Activated naive CD4-positive, alpha-beta T cell treated with anti-CD3 and anti-CD28 coated beads, Interleukin-2, amount 50 U/mL, for 16 hours (primary cell): Measurements from ENCODE around the gene ME3.
A peak's percentile ranks its signal among the peaks of the same experiment; 100 is the strongest.

Experiments used
- DNase-seq: peaks from one replicate; pipeline ENCODE4 v3.0.0-alpha.2; 2020

ME3 gene

DNA sequence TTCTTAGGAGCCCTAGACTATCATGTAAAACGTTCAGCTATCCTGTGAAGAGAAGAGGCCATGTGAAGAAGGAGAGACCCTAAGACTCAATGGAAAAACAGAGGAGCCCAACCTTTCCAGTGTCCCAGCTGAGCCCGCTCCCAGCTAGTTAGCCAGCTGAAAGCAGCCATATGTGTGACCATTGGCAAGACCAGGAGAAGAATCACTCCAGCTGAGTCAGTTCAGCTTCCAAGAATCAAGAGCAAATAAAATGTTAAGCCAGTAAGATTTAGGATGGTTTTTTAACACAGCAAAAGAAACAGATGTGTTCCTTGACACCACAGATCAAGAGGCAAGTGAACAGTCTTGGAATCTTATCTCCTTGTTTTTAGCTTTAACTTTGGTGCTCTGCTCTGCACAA, 189.7 kb downstream of the ME3 start:
- no peak for DNase-seq

DNA sequence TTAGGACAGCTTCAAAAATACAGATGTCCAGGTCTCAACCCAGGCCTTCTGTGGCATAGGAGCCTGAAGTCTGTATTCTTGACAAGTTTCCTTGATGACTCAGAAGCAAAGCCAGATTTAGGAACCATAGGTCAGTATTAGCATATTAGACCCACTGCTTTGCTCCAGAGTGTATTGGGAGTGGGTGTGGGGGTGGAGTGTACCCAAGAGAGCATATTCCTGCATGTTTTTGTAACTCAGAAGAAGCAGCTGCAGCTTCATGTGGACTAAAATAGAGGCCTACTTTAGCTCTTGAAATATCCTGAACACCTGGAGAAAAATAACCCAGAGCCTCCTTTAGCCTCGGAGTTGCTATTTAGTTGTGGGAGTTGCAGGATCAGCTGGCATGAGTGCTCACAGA, 191.0 kb downstream of the ME3 start:
- DNase-seq, result no peak

DNA sequence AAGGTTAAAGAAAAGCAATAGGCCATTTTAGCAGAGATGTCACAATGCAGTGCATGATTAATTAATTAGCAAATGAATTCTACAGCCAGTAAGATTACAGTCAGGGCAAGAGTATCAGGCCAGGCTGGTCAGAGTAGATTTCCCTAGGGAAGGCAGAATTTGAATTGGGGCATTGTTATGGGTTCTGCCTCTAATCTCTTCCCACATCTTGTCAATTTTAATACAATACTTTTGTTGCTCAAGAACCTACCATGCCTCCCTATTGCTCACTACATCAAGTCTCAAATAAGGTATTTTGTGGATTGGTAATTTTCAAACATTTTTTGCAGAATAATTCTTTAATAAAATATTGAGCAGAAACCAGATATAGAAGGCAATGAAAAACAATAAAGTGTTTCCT, 194.1 kb downstream of the ME3 start:
- DNase-seq, result no peak

DNA sequence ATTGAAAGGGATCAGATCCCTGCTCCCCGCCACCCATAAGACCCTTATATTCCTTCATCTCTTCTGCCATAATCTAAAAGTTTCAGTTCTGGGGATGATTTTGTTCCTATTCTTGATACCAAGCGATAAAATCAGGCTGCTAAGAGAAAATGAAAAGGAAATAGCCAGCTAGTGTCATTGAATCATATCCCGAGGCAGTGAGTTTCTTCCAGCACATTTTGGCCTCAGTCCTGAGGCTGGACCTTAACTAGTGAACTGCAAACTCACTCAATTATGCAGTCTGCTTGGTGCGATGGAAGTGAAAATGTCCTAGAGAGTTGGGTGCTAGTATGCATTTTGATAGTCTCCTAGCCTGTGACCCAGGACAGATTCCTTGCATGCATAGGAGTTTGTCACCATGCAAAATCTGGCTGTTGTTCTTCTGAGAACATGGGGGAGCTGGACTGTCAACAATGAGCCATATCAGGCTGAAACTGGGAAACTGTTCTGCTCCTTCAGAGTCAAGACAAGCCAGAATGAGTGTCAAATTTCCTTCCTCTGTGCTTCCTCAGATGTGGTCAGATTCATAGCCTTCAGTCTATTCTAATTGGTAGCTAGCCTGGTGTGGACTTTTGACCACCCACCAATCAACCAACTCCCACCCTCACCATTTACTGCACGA, 194.8 kb downstream of the ME3 start:
- DNase-seq, result no peak

DNA sequence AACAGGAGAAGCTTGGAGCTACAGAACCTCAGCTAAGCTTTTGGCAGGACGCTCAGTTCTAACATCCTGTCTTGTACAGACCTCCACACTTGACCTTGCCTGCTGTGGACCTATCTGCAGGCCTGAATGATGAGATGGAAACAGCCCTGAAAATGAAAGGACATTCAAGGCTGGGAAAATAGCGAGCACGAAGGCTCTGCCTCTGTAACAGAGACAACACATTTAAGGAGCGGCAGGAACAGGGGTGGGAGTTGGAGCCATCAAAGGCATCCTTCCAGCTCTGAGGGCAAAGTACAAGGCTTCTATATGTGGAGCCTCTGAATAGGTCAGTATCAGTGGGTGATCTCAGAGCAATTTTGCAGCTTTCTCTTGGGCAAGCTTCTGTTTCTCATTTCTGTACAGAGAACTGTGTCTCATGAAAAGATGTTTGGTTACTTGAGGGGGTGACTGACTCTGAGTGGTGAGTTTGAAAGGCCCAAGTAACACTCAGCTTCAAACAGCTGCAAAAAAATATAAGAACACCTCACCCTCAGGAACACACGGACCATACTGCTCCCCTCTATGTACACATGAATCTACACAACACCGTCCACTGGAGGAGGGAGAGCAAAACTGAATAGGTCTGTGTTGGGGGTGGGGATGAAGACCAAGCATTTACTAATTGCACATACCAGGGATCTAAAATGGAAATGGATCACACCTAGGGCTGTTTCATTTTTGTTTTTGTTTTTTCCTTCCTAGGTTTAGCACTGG, 196.1 kb downstream of the ME3 start:
- no peak for DNase-seq

DNA sequence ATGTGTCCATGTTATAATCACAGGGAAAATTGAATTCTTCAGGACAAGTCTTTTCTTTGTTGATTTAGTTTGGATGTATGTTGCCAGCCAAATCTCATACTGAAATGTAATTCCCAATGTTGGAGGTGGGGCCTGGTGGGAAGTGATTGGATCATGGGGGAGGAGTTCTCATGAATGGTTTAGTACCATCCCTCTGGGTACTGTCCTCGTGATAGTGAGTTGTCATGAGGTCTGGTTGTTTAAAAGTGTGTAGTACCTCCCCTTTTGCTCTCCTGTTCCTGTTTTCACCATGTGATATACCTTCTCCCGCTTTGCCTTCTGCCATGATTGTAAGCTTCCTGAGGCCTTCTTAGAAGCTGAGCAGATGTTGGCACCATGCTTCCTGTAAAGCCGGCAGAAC, 197.4 kb downstream of the ME3 start:
- no peak for DNase-seq

DNA sequence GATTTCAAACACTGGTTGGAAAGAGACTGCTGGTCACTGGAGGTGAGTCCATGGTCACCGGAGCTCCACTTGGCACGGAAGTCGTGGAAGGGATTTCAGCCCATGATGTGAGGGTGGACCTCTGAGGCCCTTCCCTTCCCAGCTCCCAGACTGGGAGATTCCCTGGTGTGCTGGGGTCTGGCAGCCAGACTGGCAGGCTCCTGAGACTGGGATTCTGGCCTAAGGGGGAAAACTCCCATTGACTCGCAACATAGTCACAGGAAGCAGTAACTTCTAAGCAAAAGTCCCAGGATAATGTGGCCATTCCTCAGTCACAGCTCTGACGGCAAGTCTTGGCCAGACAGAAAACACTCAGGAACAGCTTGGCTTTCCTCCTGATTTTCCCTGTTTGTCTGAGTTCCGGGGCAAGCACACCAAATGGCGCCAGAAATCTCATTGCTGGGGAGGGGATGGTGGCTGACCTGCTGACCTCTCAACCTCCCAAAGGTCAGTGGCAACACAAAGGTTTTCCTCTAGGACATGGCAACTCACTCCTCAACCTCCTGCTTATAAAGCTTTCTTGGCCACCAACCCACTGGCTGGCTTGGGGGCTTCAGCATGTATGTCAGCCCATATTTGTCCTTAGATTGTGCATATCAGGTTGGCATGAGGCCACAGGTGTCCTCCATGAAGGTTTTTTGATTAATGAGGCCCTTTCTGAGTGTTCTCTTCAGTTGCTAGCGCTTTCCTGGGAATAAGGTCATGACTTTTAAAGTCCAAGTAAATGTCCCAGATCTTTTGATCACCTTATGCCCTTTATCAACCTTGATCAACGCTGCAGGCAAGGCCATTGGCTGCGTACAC, 198.2 kb downstream of the ME3 start:
- no peak for DNase-seq

DNA sequence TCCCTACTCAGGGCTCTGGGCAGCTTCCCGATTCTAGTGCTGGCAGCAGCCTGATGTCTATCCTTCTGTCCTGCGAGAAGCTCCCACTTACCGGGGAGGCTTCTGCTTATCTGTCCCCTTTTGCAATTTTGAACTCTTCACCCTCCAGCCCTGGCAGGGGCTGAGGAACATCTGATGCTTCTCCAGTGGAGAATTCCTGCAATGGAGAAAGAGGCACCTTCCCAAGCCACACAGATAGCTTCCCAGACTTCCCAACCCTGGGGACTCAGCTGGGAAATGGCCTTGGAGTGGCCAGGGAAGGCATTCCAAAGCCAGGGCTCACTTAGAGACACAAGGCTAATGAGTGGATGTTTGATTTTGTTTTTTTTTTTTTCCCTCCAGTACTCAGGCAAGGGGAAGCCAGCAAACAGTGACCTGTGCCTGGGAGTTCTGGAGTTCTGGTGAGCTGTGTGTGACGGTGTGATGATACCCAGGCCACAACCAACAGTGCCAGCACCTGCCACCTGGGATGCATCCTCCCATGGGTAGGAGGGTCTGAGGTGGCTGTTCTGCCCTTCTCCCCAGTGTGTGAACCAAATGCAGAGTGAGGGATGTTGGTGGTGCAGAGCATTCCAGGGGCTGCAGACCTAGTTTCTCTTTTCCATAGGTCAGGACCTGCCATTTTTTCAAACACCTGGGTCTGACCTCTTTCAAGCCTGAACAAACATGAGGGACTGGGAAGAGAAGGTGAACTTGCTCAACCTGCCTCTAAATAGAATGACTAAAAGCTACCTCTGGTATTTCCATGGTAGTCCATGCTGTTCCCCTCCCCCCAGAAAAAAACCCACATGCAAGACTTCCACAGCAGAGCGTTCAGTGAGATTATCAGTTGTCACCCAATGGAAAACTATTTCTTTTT, 202.7 kb downstream of the ME3 start:
- no peak for DNase-seq

DNA sequence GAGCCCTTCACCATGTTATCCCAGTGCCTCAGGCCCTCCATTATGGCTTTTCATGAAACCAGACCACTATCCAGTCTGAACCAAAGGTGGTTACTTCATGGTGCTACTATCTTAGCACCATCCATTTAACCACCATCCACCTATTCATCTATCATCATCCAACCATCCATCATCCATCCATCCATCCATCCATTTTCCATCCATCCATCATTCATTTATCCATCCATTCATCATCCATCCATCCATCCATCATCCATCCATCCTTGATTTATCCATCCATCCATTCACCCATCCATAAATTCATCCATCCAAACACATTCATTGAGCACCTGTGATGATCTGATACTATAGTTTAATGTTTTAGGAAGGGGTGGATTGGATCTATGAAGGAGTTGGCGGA, 204.2 kb downstream of the ME3 start:
- no peak for DNase-seq

DNA sequence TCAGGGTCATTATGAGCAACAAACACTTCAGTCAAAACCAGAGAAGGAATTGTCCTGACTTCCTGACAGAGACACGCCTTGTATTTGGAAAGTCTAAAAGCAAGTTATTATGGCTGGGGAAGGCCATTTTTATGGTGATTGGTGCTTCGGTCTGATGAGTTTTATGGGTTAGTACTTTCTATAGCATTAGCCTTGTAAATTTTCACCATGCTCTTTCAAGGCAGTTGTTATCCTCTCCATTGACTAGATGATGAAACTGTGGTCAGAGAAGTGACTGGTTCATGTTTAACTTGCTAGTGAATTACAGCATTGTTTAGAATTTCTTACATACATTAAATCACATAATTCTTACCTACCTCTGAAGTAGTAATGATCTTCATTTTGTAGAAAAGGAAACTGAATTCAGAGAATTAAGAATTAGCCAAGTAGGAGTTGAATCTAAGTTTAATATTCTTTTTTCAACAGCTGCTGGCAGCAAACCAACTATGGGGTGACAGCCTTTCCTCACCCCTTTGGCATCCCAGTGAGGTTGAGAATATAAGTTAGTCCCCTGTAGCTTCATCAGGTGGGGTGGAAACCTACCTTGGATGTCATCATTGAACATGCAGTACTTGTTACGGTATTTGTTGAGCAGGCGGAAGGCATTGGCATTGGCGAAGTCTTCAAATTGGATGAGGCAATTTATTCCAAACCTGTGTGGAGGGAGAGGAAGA, 207.8 kb downstream of the ME3 start:
- DNase-seq, result no peak

DNA sequence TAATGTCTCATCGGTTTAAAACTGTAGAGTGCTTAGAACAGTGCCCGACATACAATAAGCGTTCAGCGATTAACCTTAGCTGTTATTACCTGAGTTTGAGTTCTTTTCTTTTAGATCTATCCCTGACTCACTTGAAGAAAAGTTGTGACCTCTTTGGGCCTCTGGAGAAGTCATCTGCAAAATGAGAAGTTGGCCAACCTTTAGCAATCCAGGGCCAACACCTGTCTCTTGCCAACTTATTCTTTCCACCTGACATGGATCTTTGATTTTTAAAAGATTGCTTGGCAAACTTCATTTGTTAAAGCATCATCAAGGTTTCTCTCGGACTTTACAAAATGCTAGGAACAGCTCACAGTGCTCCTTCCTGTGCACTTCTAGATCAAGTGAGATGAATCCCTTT, 208.5 kb downstream of the ME3 start:
- DNase-seq, result no peak

DNA sequence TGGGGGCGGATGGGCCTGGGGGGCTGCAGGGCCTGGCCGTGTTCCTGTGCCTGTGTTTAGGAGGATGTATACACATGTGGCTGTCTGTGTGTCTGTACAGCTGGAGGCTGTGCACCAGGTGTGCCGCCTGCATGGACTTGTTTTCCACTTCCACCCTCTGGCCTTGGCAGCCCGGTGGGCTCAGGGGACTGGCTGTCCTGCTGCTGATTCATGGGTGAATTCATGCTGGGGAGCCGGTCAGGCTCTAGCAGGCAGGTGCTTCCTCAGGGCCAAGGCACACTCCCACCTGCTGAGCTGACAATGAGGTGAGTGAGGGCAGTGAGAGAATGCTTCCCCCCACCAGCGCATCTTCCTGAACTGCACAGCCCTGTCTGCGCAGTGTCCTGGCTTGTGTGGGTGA, 209.3 kb downstream of the ME3 start:
- DNase-seq, result no peak

DNA sequence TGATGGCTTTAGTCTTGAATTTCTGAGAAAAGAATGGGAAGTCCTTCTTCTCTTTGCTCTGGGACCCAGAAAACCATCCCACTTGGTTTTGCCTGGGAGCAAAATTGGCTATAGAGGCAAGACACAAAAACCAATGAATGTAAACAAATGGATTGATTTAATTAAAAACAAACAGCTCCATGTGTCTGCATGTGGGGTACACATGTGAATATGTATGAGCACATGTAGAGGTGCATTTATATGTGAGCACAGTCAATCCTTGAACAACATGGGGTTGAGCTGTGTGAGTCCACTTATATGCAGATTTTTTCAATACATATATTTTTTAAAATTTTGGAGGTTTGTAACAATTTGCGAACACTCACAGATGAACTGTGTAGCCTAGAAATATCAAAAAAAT, 210.5 kb downstream of the ME3 start:
- DNase-seq, result no peak

DNA sequence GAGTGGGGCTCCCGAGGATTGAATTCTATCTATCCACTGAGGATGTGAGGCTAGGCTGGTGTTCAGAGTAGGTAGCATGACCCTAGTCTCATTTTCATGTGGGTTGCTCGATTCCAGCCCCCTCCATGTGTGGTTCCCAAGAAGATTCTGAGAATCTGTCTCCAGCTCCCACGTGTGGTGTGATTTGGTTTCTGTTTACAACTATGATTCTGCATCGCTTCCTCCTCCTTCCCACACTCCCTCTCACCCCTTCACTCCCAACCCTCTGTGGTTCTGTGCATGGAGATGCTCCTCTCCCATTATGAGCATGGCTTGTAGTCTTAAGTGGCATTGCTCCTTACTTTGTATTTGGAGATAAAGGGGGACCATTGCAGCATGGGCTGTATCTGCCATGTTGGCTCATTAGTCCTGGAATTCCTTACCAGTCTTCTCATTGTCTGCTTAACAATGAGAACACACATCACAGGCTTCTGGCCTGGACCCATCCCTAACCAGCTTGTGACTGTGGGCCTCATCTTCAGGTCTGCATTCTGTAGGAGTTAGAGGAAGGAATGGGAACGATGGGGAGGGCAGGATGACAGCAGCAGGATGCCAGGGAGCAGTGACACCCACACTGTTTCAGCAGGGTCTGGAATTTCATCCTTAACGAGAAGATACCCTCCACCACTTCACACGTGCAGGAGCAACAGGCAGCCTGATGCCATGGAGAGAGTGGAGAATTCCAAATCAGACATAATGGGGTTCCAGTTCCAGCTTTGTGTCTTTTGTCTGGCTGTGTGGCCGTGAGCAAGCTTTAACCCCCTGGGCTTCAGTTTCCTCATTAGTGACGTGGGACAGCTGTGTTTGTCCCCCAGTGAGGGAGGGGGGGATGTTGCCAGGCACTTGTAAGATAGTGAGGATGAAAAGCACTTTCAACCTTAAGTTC, 211.7 kb downstream of the ME3 start:
- DNase-seq, result no peak

DNA sequence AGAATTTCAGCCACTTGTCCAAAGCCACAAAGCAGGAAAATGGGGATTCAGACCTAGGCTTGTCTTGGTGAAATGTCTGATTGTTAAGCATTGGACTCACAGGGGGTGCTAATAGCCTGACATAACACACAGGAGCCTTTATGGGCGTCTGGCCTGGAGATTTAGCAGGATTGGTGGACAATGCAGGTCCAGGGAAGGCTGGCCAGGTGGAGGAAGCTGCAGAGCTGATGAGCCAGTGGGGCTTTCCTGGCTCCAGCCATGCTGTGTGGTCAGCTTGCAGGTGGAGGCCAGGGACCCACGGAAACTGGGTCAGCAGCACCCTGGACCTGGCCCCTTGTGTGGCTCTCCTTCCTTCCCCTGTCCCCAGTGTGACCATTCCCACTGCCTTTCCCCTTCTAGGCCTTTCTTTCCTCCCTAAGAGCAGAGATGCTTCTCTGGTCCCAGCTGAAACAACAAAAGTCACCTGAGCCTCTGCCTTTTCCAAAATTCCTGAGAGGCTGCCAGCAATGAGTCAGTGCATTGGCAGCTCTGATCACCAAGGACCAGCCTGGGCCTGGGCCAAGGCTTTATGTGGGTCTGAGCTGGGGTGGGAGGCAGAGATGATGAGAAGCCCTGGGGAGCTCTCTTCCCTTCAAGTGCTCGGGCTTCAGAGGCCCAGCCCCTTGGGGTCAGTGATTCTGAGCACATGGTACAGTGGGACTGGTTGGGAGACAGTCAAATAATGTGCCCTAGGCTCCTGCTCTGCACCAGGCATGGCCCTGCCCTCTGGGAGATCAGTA, 212.5 kb downstream of the ME3 start:
- no peak for DNase-seq

DNA sequence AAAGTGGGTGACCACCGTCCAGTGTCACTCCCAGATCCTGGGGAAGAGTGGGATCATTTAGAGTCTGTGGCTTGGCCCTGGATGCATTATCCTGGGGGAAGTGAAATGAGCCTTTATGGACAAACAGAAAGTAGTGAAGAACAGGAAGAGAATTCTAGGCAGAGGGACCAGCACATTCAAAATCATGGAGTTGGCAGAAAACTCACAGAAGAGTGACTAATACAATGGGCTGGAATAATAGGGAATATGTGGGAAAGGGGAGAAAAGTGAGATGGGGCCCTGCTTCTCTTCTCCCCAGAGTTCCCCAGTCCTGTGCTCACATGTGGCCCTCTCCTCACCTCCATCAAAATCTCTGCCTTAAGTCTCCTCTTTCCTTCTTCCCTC, 213.4 kb downstream of the ME3 start:
- no peak for DNase-seq

DNA sequence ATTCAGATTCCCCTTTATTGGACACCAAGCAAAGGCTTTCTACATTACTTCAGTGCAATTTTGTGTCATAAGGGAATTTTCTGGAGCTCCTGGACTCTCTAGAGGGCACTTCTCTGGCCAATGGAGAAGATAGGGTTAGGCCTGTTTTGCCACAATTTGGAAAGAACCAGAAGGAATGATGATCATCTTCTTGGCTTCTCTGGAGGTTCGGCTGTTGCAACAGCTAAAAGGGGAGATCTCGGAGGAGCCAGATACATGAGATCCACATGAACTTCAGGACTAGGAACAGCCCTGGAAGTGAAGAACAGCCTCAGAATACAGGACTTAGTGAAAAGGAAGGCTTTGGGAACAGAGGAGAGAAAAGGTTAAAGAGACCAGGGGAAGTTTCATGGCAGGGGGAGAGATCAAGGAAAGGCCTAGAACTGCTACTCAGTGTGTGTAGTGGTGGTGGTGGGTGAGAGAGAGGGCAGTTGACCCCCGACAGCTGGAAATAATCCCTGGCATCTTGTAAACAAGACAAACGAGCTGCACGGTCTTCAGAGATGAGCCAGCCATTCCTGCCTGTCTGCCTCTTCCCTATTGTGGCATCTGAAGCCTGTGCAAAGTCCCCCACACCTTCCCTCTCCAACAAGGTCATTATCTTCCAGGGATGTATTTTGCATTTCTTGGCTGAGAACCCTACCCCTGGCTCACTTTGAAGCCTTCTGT, 214.0 kb downstream of the ME3 start:
- no peak for DNase-seq

DNA sequence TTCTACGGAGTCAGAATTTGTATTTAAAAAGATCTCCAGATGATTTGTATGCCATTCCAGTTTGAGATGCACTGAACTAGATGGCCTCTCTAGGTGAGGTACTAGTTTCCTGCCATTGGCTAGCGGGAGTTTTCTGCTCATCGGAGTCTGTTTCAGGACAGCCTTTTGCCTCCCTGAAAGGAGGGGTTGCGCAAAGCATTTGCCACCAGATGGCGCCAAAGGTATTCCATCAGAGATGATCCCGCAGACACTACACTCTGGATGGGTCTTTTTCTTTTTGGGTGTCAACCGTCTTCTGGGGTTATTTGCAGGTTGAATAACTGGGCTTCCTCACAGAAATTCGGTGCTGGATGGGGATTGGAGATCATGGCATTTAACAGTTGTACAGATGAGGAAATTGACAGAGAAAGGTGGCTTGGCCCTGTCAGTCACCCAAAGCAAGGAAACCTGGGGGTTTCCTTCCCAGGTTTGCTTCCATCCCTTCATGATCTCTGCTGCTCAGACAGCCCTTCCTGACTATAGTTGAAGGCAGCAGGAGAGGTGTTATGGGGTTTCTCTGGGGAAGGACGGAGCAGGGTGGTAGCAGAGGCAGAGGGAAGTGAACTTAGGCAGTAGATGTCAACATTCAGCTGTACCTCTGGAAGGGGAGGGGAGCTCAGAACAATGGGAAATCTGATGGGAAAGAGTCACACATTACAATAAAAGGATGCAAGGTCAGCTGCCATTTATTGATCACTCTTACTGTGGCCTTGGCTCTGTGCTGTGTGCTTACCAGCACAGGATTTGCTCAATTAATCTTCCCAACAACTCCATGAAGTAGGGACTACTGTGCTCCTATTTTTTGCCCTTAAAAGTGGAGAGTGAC, 216.1 kb downstream of the ME3 start:
- DNase-seq, result peak; percentile 81
